Jurkat, Clone E6-1 (cell line): ENCODE measurements around the gene CEMP1.

ENCODE experiments used
- DNase-seq: peaks from one replicate; pipeline ENCODE4 v3.0.0-alpha.2; 2011; ENCODE audit warnings: low read depth, low spot score
- H3K4me3 ChIP-seq: 2 replicates; pipeline ENCODE4 v1.5.1; 2011; ENCODE audit warnings: mild to moderate bottlenecking, low read length, control low read depth, moderate library complexity

The CEMP1 gene

DNA sequence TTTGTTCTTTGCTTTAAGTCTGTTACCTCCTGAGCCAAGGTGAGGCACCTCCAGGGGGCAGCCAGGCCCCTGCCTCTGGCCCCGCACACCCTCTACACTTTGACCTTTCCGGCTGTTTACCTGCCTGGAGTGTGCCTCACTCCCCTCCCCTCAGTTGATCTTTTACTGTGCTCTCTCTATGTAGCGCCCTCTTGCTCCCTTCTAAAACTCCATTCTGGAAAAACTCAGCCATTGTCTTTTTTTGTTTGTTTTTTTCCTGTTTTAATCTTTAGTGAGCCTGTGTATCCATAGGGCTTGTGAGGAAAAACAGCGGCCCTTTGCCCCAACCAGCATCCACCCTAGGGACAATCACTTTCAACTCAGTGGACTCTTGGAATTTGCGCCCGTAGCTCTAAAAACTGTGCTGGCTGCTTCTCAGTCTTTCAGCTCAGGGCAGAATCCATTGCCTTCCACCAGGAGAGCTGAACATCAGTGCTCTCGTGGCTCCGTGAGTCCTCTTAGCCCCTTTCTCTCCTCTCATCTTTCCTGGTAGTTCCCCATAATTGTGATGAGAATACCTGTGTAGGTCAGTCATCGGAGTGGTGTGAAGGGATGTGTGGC, 6.8 kb downstream of the CEMP1 start:
- DNase-seq = no peak
- H3K4me3 ChIP-seq = no peak overlapping the region

DNA sequence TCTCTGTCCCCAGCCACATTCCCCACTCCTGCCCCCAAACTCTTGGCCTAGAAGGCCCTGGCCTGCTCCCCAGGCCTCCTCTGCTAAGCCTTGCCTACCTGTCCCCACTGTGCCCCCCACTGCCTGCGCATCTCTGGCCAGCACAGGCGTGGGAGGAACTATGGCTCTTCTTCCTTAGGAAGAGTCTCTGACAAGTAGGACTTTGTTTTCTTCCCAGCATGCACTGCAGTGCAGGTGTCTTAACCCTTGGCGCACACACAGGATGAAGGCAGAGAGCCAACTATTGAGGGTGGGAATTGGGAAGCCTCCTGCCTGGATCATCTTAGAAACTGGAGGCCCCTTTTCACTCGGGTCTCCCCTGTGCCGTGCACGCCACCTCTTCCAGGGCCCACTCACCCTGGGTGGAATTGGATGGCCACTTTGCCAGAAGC, 7.4 kb downstream of the CEMP1 start:
- DNase-seq = no peak
- no peak overlapping the region for H3K4me3 ChIP-seq

DNA sequence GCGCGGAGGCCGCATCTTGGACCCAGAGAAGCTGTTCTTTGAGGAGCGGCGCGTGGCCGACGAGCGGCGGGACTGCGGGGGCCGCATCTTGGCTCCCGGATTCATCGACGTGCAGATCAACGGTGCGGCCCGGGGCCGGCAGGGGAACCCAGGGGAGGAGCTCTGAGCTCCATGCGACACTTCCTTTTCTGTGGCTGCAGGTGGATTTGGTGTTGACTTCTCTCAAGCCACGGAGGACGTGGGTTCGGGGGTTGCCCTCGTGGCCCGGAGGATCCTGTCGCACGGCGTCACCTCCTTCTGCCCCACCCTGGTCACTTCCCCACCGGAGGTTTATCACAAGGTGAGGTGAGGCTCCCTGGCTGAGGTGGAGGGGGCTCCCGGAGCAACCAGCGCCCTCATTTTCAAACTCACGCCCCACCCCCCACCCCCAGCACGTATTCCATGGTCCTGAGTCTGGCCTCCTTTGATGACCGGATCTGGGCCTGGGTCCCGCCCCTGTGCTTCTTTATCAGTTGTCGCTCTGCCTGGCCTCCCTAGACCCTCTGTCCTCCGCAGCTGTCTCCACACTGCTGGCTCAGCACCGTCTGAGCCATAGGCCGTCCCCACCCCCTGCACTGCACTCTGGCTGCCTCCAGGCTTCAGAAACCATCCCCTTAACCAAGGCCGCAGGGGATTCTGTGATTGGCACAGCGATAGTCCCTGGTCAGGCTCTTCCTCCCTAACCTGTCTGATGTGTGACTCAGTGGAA, 10.2 kb downstream of the CEMP1 start:
- H3K4me3 ChIP-seq = peak overlapping the region; percentile 69
- no peak for DNase-seq

DNA sequence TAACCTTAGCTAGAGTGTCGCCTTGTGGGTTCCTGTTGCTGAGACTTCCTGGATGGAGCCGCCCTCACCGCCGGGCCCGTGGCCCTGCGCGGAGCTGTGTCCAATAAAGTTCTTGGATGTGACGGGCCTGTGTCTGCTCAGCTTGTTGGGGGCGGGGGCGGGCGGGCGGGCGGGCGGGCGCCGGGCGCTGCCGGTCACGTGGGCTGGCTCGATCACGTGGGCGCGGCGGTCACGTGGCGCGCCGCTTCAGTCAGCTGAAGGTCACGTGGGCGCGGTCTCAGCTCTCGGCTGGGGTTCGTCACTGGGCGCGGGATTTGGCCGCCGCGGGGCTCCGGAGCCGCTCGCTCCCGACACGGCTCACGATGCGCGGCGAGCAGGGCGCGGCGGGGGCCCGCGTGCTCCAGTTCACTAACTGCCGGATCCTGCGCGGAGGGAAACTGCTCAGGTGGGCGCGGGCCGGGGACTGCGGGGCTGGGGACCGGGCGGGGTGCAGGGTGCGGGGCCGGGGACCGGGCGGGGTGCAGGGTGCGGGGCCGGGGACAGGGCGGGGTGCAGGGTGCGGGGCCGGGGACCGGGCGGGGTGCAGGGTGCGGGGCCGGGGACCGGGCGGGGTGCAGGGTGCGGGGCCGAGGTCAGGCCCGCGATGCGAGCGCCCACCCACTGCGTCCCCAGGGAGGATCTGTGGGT, 11.0 kb downstream of the CEMP1 start, which contains the start of gene AMDHD2:
Gene AMDHD2, plus strand, starts transcription at position 275 of the 687 bp plus-strand sequence. Its CDS starts 88 bp downstream, at position 363.
- H3K4me3 ChIP-seq = peak within 1 kb of the TSS; percentile 69
- DNase-seq = peak; percentile 67

DNA sequence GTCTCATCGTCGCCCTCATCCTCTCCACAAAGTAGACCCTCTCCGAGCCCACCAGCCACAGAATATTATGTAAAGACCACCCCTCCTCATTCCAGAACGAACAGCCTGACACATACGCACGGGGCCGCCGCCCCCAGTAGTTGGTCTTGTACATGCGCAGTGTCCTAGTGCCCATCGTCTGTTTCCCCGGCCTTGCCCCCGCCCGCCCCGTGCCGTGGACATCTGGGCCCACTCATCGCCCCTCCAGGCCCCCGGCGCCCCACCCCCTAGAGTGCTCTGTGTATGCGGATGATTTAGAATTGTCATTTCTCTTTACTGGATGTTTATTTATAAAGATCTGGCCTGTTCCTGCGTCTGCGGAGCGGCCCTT, 11.5 kb downstream of the CEMP1 start:
- DNase-seq = no peak
- peak overlapping the region; percentile 31 for H3K4me3 ChIP-seq

DNA sequence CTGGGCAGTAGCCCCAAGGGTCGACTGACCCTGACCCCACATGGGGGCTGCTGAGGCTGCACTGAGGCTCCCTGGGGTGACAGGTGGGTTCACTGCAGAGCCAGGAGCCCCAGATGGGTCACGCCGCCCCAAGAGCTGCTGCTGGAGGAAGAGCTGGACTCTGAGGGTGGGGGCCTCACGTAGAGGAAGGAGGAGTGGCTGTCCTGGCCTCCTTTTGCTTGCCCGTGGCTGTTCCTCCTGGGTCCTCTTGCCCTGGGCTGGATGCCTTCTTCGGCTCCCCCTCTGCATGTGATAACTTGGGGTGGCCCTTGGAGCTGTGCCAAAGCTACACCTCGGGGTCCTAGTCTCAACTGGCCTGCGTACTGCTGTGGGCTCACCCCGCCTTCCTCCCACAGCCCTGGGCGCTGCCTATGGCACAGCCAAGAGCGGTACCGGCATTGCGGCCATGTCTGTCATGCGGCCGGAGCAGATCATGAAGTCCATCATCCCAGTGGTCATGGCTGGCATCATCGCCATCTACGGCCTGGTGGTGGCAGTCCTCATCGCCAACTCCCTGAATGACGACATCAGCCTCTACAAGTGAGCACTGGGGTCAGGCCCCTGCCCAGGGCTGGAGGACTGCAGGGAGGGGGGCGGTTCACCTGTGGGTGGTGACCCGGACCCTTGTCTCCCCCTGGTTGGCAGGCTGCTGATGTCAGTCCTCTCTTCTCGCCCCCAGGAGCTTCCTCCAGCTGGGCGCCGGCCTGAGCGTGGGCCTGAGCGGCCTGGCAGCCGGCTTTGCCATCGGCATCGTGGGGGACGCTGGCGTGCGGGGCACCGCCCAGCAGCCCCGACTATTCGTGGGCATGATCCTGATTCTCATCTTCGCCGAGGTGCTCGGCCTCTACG, 12.1 kb downstream of the CEMP1 start:
- DNase-seq = no peak
- H3K4me3 ChIP-seq = no peak overlapping the region

DNA sequence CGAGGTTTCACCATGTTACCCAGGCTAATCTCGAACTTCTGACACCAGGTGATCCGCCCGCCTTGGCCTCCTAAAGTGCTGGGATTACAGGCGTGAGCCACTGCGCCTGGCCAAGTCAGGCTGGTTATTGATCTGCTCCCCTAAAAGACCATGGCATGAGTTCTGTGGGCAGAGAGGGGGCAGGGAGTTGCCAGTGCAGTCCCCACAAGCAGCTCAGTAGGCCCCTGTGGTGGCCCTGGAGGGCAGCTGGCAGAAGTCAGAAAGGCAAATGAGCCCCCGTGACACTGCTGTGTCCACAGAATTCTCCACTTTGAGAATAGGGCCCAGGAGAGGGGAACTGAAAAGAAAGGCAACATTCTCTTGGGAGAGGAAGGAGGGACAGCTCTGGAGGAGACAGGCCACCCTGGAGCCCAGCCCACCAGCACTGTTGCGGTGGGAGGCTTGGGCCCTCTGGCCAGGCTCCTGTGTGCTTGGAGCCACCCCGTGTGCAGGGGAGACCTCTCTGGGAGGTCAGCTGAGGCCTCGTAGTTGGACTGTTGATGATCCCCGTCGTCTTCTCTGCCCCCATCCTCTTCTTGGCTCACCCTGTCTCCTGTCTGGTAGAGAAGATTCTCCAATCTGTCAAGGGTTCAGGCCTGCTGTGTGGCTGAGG, 13.1 kb downstream of the CEMP1 start:
- no peak overlapping the region for H3K4me3 ChIP-seq
- DNase-seq = no peak

DNA sequence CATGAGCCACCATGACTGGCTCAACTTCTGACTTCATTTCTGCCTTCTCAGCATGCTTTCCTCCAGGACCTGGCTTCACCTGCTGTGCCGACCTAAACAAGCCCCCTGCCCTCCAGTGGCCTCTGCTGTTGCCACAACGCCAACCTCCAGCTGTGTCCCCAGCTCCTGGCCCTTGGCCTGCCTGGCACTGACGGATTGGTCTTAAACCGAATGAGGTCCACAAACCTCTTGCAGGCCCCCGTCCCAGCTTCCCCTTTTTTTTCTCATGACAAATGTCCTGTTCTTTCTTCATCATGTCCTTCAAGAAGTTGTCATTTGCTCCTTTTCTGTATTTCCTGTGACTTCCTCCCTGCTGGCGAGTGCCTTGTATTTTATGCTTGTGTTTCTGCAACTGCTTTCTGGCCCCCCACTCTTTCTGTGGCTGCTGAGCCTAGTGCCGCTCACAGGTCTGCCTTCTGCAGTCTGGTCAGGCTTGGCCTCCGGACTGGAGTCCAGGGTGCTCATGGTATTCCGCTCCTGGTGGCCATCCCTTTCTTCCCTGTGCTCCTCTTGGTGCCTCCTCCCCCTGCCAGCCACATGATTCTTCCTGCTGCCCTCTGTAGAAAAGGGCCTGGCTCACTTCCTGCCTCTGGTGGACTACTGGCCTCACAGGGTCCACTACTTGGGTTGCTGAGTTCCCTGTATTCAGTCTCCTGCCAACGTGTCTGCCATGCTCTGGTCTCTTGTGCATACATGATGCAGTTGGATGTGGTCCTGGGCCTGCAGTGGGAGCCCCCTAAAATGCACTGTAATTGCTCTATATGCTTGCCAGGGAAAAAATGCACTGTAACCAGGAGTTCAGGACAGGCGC, 14.6 kb downstream of the CEMP1 start:
- DNase-seq = no peak
- H3K4me3 ChIP-seq = no peak overlapping the region

DNA sequence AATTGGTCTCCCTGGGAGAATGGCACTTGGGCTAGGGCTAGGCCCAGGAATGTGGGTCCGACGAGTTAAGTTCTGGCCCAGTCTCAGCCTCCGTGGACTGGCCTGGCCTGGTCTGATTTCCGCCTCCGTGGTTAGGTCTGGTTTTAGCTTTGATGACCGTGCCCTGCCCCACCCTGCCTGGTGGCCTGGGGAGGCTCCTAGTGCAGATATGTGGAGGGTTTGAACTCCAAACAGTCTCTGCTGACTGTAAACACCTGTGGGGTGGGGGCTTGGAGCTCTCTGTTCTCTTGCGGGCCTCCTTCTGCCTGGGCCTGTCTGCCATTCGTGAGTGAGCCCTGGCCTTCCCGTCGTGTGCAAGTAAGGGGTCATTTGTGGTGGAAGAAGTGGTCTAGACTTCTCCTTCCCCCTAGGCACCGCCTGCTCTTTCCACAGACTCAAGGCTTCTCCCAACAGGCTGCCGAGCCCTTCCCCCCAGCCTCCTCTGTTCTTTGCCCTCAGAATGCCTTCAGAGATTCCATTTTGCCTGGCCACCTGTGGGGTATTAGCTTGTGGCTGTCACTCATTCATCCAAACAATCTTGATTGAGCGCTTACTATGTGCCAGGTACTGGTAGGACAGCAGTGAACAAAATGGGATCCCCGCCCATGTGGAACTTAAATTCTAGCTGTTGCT, 15.9 kb downstream of the CEMP1 start:
- peak overlapping the region; percentile 70 for H3K4me3 ChIP-seq
- no peak for DNase-seq

DNA sequence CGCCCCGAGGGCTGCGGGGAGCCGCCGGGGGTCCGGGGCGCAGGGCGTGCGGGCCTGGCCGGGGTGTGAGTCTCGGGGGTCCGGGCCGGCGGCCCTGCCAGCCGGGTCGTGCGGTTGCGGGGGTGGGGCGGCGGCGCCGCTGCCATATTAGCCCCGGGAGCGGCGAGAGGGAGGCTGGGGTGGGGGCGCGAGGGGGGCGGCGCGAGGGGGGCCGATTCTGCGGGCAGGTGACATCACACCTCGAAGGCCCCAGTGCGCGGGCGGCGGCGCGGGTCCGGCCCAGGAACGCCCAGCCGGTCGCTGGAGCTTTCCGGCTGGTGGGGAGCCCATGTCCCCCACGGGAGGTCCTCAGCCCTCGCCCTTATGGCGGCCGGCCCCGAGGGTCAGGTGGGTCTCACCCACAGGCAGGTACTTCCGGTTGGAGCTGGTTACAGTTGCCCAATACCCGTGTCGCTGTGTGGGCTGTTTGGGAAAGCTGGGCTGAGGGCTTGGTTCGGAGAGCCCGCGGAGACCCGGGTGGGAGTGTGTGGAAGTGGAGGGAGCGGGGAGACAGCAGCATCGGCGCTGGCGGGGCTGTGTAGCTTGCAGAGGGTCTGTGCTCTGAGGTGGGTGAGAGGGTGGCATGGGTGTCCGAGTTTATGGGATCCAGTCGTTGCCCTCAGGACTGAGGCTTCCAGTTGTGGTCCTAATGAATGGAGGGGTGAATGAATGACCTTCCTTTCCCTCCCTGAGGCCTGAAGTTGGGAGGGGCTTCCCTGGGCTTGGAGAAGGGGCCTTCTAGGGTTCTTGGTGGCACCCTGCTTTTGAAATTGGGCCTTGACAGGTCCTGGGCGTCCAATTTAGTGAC, 16.7 kb downstream of the CEMP1 start:
- H3K4me3 ChIP-seq = peak overlapping the region; percentile 70
- no peak for DNase-seq

DNA sequence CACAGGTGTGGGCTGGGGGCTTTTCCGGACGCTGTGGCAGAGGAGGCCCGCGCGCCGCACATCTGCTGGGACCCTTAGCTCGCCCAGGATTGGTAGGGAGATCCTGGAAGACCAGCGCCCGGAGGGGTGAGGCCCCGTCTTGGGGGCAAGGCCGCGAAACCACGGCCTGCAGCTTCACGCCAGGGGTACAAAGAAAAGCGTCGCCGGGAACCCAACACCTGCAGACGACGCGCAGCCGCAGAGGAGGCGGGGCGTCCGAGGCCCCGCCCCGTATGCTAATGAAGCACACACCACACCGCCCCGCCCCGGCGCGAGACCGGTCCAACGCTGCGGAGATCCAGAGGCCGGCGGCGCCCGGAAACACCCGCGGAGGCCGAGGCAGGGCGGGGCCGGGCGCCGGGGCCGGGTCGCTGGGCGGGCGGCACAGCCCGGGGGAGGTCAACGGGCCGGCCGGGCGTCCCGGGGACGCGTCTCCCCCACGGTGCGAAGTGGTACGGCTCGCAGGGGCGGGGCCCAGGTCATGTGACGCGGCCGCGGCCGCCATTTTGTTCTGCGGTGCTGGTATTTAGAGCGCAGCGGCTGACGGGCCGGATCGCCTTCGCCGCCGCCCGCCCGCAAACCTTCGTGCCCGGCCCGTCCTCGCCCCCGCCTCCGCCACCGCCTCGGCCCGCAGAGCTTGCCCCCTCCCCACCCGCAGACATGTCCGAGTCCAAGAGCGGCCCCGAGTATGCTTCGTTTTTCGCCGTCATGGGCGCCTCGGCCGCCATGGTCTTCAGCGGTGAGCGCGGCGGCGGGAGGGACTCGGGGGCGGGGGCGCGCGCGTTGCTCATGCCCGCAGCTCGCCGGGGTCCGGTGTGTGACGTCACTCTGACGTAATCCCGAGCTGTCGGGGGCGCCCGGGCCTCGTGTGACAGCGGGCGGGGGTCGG, 17.5 kb downstream of the CEMP1 start, which contains the start of gene ATP6V0C:
Gene ATP6V0C, plus strand, starts transcription at position 548 of the 928 bp plus-strand sequence. Its CDS starts 152 bp downstream, at position 700.
- H3K4me3 ChIP-seq = peak within 1 kb of the TSS; percentile 70
- DNase-seq = peak; percentile 91

DNA sequence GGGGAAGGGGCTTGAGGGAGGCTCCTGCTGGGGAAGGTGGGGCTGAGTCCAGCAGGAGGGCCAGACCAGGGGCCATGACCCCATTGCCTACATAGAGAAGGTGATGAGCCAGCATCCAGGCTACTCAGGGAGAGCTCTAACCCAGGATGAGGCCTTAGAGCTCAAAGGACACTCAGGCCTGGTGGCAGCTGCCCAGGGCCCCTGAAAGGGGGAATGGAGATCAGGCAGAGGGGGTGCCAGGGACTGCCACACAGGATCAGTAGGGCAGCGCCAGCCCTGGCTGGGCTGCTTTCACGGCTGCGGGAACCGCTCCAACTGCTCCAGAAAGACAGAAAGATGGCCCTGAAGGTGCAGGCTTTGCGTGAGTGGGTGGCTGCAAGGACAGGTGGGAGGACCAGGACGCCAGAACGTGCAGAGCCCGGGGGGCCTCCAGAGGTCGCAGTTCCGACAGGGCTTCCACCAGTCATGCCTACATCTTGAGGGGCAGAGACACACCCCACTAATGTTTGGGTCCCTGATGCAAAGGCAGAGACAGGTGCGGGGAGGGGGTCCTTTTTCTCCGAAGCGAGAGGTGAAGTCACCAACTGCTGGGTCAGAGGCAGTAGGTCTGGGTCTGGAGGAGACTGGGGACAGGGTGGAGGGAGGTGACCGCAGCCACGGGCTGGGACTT, 18.3 kb downstream of the CEMP1 start:
- peak overlapping the region; percentile 70 for H3K4me3 ChIP-seq
- DNase-seq = no peak

DNA sequence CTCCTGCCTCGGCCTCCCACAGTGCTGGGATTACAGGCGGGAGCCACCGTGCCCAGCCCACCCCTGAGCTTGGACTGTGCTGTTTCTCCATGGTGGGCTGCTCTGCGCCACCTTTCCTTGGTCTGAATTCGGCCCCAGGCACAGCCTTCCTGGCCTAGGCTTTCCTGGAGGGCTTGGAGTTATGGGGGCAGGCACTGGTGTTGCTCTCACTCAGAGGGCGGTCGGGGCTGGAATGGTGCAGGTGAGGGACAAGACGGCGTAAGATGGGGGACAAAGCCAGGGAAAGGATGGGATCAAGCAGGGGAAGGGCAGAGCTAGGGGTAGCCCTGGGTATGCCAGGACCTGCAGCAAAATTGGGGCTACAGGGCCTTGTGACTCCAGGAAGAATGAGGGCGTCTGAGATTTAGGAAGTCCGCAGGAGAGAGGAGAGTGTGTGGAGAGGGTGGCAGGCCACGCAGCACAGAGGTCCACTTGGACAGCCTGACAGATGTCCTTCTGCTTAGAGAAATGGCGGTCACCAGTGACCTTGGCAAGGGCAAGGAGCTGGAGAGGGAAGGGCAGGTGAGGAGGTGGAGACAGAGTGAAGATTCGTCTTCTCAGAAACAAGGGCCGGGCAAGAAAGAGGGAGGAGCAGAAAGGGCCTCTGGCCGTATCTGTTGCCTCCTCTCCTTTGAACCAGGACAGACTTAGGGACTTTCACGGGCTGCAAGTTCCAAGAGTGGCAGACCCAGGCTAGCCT, 19.0 kb downstream of the CEMP1 start:
- H3K4me3 ChIP-seq = no peak overlapping the region
- no peak for DNase-seq

DNA sequence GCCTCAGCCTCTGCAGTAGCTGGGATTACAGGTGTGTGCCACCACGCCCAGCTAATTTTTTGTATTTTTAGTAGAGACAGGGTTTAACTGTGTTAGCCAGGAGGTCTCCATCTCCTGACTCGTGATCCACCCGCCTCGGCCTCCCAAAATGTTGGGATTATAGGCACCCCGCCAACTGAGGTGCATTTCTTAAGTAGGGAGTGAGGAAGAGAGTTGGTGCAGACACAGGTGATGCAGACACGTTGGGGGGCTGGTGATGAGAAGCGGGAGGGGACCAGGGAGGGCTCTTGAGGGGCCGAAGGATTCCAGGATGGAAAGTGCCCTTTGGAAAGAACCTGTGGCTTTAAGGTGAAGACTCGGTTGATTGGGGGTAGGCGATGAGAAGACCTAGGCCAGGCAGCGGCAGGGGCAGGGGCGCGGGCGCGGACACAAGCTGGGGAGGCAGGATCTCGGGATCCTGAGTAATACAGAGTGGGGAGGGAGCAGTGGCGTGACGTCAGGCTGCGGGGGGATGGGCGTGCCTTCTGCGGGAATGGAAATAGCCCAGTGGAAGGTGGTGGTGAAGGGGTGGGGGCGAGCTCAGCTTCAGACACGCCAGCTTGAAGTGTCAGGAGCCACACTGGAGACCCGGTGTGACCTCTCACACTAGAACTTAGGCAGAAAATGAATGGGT, 19.9 kb downstream of the CEMP1 start:
- no peak for DNase-seq
- H3K4me3 ChIP-seq = no peak overlapping the region
